ENCODE measurements around the gene MPZL1.
"Not testable (repeated sequence)": the region's sequence is repeated elsewhere in the genome, so short reads cannot be mapped to it uniquely, and the experiment has no call there.

Gene MPZL1

GRCh38 chr1:167784876-167785550 is 63.2 kb downstream of the MPZL1 start:
- DNase-seq, result no peak

- no peak for DNase-seq
Observed at GRCh38 chr1:167786502-167786901, 64.7 kb downstream of the MPZL1 start.

- DNase-seq, result no peak
Observed at GRCh38 chr1:167789501-167789900, 67.7 kb downstream of the MPZL1 start.

GRCh38 chr1:167790117-167790516 is 68.3 kb downstream of the MPZL1 start:
- no peak for DNase-seq

- DNase-seq, result no peak
Observed at GRCh38 chr1:167791281-167792187, 69.8 kb downstream of the MPZL1 start.

GRCh38 chr1:167792188-167792565 is 70.4 kb downstream of the MPZL1 start:
- DNase-seq, result no peak

GRCh38 chr1:167794043-167794442 is 72.3 kb downstream of the MPZL1 start:
- no peak for DNase-seq

GRCh38 chr1:167795810-167796740 is 74.3 kb downstream of the MPZL1 start:
- DNase-seq, result no peak

GRCh38 chr1:167797015-167797414 is 75.2 kb downstream of the MPZL1 start:
- peak; percentile 6 for DNase-seq

- no peak for DNase-seq
Observed at GRCh38 chr1:167798952-167799351, 77.2 kb downstream of the MPZL1 start.

- DNase-seq, result no peak
Observed at GRCh38 chr1:167799747-167800146, 78.0 kb downstream of the MPZL1 start.

- no peak for DNase-seq
Observed at GRCh38 chr1:167800251-167800650, 78.5 kb downstream of the MPZL1 start.

GRCh38 chr1:167802235-167802634 is 80.5 kb downstream of the MPZL1 start:
- no peak for DNase-seq

GRCh38 chr1:167803358-167804207 is 81.8 kb downstream of the MPZL1 start:
- DNase-seq, result peak; percentile 91

- peak; percentile 12 for DNase-seq
Observed at GRCh38 chr1:167805041-167805556, 83.3 kb downstream of the MPZL1 start.

GRCh38 chr1:167806235-167806634 is 84.5 kb downstream of the MPZL1 start:
- not testable (repeated sequence) for DNase-seq

- not testable (repeated sequence) for DNase-seq
Observed at GRCh38 chr1:167806676-167807075, 84.9 kb downstream of the MPZL1 start.

- DNase-seq, result no peak
Observed at GRCh38 chr1:167808104-167808503, 86.3 kb downstream of the MPZL1 start.

- no peak for DNase-seq
Observed at GRCh38 chr1:167808690-167809089, 86.9 kb downstream of the MPZL1 start.

GRCh38 chr1:167812972-167813371 is 91.2 kb downstream of the MPZL1 start:
- no peak for DNase-seq

- no peak for DNase-seq
Observed at GRCh38 chr1:167815650-167816049, 93.9 kb downstream of the MPZL1 start.

All from CD4-positive, alpha-beta T cell treated with Interleukin-6 for 4 hours (primary cell).